SJSA1 (cell line): Measurements from ENCODE around the gene B4GAT1. TPM values are rescaled to one million over a fixed set of nuclear protein-coding genes. Genes with fewer than 3 reads are reported as not detected.

ENCODE experiments used
- DNase-seq, 2 experiments: peaks; one replicate each; pipeline ENCODE4 v3.0.0-alpha.2; 2015 to 2020; ENCODE audit warnings: low spot score in 2 of 2, low read depth in 1 of 2
- H3K27ac ChIP-seq: fragments of 250-450 bp; sonication (Bioruptor Pico); 2 replicates; pipeline ENCODE4 v1.5.1; 2020; ENCODE audit warnings: mild to moderate bottlenecking, moderate library complexity
- H3K27me3 ChIP-seq: fragments of 250-450 bp; sonication (Bioruptor Pico); replicated peaks from 2 replicates; pipeline ENCODE4 v1.5.1; 2020; ENCODE audit warnings: mild to moderate bottlenecking, moderate library complexity
- H3K36me3 ChIP-seq: fragments of 250-450 bp; sonication (Bioruptor Pico); 2 replicates; pipeline ENCODE4 v1.5.1; 2020; ENCODE audit warnings: mild to moderate bottlenecking
- H3K4me1 ChIP-seq: fragments of 250-450 bp; sonication (Bioruptor Pico); replicated peaks from 2 replicates; pipeline ENCODE4 v1.6.1; 2021; ENCODE audit warnings: mild to moderate bottlenecking
- H3K4me3 ChIP-seq: fragments of 250-450 bp; sonication (Bioruptor Pico); 2 replicates; pipeline ENCODE4 v1.5.1; 2020; ENCODE audit warnings: mild to moderate bottlenecking
- H3K9me3 ChIP-seq: fragments of 250-450 bp; sonication (Bioruptor Pico); replicated peaks from 2 replicates; pipeline ENCODE4 v1.5.1; 2020; ENCODE audit warnings: mild to moderate bottlenecking
- total RNA-seq: library from RNA; depleted of rRNA; stranded (reverse); fragments of >200 nt; shearing (Covaris generic); gene quantifications from 2 replicates; pipeline ENCODE4 v1.2.3, GENCODE V29; 2014

The B4GAT1 gene
- total RNA-seq, 1 experiment from 2014 or later: 46.5 TPM

DNA sequence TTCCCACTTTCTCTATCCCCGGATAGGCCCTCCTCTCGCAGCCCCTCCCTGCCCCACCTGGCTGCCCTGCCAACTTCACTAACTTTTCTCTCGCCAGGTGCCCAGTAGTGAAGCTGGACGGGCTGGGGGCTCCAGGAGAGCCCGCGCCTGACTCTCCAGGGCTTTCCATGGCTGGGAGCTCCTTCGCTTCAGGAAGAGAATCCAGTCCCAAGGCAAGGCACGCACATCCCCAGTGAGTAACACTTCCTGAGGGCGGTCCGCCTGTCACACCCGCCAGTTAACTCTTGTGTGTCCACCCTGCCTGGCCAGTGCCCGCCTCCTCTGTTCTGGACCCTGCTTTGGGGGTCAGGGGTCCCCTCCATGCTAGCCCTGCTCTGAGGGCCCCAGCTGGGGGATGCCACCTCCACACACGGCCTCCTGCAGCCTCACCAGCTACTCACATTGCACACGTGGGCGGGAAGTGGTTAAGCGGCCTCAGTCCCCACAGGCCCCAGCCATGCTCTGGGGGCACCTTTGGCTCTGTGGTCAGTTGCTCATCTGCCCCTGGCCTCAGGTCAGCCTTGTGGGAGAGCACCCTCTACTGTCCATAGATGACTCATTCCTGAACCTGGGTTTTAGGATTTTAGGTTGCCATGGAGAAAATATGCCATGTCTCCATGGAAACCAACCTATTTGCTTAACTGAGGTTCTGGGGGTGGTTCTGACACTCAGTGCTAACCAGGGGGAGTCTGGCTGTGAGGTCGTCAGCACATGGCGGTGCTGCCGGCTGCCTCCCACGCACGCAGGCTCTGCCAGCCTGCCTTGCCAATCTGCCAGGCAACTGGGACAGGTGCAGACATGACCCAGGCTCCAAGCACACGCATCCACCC lies 11.0 kb downstream of the B4GAT1 start, which contains the start of gene RIN1:
Gene RIN1 (minus strand): TSS at position 201 of the 869 bp plus-strand sequence. CDS start 32 bp downstream, at position 169.
- peak; percentile 99 to 100 for DNase-seq
- Histone ChIP-seq H3K4me1 (peaks cover 45% of the 10 kb centered on the region), H3K4me3 (peak within 1 kb of the TSS; percentile 66), H3K9me3 (no peaks in the 10 kb centered on the region), H3K27me3 (no peaks in the 10 kb centered on the region), H3K36me3 (peaks cover 93% of the 10 kb centered on the region), H3K27ac (peak within 1 kb of the TSS; percentile 90)

DNA sequence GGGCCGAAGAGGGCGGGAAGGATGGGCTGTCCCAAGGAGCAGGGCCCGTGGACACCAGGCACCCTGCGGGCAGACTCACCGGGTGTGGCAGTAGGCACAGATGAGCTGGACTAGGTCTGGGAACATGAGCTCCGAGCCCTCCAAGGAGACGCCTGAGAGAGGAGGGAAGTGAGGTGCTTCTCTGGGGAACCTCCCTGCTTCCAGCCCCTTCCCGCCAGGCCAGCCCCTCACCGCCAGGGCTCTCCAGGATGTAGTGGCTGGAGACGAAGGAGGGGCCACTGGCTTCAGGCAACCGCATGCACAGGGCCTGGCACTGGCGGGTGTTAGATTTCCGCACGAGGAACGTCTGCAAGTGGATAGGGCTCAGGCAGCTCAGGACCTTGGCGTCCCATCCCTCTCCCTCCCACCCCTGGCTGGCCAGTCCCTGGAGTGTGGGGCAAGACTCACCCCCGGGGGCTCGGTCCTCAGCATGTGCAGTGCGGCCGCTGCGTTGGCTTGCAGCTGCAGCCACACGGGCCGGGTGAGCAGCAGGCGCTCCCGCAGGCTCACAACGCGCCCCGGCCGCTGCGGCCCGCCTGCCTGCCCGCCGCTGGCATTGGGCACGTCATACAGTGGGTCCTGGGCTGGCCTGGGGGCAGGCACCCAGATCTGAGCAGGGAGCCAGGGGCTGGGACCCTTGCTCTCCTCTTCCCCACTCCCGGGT lies 11.7 kb downstream of the B4GAT1 start:
- Histone ChIP-seq H3K4me3 (peak overlapping the region; percentile 66), H3K27me3 (no peaks in the 10 kb centered on the region), H3K4me1 (peaks cover 53% of the 10 kb centered on the region), H3K9me3 (no peaks in the 10 kb centered on the region), H3K27ac (peak overlapping the region; percentile 90), H3K36me3 (peaks cover 91% of the 10 kb centered on the region)
- peak; percentile 82 to 85 for DNase-seq

DNA sequence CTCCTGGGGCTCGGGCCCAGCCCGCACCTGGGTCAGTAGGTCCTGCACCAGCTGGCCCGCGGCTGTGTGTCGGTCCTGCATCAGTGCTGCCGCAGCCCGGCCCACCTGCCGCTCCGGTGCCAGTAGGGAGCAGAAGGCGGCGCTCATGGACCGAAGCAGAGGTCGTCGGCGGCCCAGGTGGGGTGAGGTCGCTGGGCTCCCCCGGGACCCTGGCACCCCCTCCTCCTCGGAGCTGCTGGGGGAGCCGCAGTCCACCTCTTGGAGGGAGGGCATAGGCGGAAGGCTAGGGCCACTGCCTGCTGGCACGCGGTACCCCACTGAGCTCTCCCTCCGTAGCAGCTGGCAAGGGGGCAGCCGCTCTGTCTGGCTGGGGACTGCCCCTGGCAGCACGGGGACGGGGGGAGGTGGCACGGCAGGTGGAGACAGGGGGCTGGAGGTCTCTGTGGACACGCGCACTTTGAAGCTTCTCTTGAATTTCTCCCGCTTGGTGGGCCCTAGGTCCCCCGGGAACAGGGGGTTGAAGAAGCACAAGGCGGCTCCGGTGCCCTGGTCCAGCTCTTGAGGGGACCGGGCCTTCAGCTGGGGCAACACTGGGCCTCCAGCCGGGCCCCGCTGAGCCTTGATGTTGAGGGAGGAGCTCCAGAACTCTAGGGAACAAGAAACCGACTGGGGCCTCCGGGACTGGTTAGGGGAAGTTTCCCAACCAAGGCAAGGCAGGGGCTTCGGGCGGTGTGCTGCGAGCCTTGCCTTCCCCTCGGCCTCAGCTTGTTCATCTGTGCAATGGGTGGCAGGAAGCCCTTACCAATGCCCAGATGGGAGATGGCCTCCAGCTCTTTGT lies 12.6 kb downstream of the B4GAT1 start:
- peak in 1 of 2 experiments; percentile 59 for DNase-seq
- peaks cover 62% of the 10 kb centered on the region for H3K4me1 ChIP-seq
- H3K27me3 ChIP-seq: no peaks in the 10 kb centered on the region
- no peaks in the 10 kb centered on the region for H3K9me3 ChIP-seq
- peaks cover 86% of the 10 kb centered on the region for H3K36me3 ChIP-seq
- H3K4me3 ChIP-seq: peak overlapping the region; percentile 66
- peak overlapping the region; percentile 90 for H3K27ac ChIP-seq

DNA sequence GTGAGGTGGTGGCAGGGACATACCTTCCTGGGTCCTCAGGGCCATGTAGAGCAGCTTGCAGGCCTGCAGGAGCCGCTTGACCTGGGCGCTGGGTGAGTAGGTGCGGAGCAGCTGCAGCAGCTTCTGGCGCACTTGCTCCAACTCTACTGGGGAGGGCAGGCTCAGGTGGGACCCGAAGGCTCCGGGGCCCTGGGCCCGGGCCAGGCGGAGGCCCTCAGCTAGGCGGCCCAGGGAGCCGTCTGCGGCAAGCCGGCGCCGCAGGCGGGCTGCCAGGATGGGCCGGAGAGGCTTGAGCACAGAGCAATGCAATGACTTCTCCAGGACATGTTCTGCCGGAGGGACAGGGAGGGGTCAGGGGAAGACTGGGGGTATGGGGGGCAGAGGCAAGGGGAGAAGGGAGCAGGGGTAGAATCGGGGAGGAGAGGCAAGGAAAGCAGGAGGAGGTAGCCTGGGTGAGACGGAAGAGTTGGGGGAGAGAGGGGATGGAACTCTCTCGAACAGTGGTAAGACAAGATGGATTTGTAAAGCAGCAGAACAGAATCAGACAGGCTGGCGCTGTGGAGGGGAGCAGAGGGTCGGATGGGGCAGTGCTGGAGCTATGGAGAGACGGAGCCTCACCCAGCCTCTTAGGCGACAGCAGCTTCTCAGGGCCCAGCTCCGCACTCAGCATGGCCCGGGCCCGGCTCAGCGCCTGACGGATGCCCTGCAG lies 13.4 kb downstream of the B4GAT1 start:
- DNase-seq: peak in 1 of 2 experiments; percentile 56
- no peaks in the 10 kb centered on the region for H3K27me3 ChIP-seq
- H3K4me3 ChIP-seq: no peak overlapping the region
- H3K27ac ChIP-seq: no peak overlapping the region
- peaks cover 78% of the 10 kb centered on the region for H3K36me3 ChIP-seq
- H3K9me3 ChIP-seq: no peaks in the 10 kb centered on the region
- H3K4me1 ChIP-seq: peaks cover 69% of the 10 kb centered on the region

DNA sequence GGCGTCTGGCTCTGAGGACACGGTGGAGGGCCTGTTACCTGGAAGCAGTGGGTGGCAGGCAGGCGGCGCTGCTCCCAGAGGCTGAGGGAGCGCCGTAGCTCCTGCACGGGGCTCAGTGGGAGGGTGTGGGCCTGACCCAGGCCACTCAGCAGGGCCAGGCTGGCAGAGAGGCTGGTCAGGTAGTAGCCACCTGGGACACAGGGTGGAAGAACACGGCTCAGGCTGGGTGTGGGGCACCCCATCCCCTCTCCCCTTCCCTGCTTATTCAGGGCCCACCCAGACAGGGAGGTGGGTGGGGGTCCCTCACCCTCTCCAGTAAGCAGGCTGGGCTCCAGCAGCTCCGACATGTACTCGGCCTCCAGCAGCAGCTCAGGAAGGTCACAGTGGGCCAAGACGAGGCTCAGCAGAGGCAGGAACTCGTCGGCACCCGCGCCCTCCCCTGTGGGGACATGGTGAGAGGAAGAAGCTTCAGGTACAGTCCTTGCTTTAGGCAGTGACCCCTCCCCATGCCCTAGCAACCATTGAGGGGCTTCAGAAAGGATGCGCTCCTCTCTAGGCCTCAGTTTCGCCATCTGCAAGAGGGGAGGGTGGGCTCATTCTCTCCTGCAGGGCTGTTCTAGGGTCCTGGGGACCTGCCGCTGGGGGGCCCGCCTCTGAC lies 14.1 kb downstream of the B4GAT1 start:
- peak in 1 of 2 experiments; percentile 54 for DNase-seq
- H3K27me3 ChIP-seq: no peaks in the 10 kb centered on the region
- H3K4me1 ChIP-seq: peaks cover 76% of the 10 kb centered on the region
- H3K27ac ChIP-seq: no peak overlapping the region
- no peak overlapping the region for H3K4me3 ChIP-seq
- no peaks in the 10 kb centered on the region for H3K9me3 ChIP-seq
- H3K36me3 ChIP-seq: peaks cover 71% of the 10 kb centered on the region

GRCh38 chr11:66332371-66333219 lies 14.8 kb downstream of the B4GAT1 start:
- Histone ChIP-seq H3K4me1 (peaks cover 83% of the 10 kb centered on the region), H3K27ac (no peak overlapping the region), H3K27me3 (no peaks in the 10 kb centered on the region), H3K9me3 (no peaks in the 10 kb centered on the region), H3K4me3 (no peak overlapping the region), H3K36me3 (peaks cover 63% of the 10 kb centered on the region)
- peak in 1 of 2 experiments; percentile 57 for DNase-seq

DNA sequence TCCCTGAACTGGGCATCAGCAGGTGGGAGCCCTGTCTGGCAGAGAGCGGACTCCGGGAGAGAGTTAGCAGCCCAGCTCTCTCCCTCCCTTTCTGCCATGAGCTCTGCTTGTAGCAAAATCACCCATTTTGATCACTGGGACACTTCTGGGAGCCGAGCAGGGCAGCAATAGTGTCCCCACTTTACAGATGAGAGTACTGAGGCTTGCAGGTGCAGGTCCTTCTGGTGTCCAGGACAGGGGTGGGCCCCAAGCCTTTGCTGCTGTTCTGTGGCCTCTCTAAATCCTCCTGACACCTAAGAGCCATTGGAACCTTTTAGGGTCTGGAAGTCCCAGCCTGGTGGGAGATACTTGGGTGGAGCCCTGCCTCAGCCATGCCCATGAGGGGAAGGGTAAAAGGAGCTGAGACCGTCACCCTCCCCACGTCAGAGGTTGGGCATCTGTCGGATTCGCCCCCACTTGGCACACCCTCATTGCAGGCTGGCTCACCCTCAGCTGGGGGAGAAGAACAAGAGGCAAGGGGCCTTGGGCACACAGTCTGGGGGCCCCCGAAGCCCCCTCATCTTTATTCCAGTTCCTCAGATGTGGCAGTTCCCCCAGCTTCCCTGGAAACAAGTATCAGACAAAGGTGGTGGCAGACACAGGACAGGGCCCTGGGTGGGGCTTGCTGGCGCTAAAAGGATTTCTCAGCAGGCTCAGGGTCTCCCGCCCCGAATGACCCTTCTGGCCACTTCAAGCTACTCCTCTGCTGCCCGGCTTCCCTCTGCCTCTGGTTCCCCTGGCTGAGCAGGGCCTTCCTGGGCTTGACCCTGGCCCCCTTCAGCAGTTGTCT lies 15.7 kb downstream of the B4GAT1 start:
- no peak for DNase-seq
- no peaks in the 10 kb centered on the region for H3K27me3 ChIP-seq
- H3K9me3 ChIP-seq: no peaks in the 10 kb centered on the region
- H3K27ac ChIP-seq: peak overlapping the region; percentile 45
- H3K36me3 ChIP-seq: peaks cover 55% of the 10 kb centered on the region
- H3K4me3 ChIP-seq: no peak overlapping the region
- peaks cover 83% of the 10 kb centered on the region for H3K4me1 ChIP-seq

GRCh38 chr11:66330931-66331330 lies 16.5 kb downstream of the B4GAT1 start:
- no peak overlapping the region for H3K4me3 ChIP-seq
- H3K27me3 ChIP-seq: no peaks in the 10 kb centered on the region
- no peaks in the 10 kb centered on the region for H3K9me3 ChIP-seq
- peak; percentile 99 for DNase-seq
- peaks cover 82% of the 10 kb centered on the region for H3K4me1 ChIP-seq
- H3K36me3 ChIP-seq: peaks cover 52% of the 10 kb centered on the region
- H3K27ac ChIP-seq: peak overlapping the region; percentile 94

DNA sequence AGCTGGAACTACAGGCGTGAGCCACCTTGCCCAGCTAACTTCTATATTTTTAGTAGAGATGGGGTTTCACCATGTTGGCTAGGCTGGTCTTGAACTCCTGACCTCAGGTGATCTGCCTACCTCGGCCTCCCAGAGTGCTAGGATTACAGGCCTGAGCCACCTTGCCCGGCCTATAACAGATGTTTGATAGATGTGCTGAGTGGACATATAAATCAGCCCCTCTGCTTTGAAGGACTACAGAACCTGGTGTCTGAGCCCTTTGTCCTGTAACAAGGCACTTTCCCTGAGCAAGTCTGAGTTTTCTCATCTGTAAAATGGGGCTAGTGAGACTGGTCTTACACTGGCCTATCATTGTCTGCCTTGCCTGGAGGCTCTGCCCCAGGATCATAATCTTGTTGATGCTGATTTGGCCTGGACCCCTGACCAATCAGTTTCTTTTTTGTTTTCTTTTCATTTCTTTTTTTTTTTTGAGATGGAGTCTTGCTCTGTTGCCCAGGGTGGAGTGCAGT lies 18.2 kb downstream of the B4GAT1 start:
- no peak overlapping the region for H3K4me3 ChIP-seq
- peak overlapping the region; percentile 94 for H3K27ac ChIP-seq
- peaks cover 82% of the 10 kb centered on the region for H3K4me1 ChIP-seq
- peak in 1 of 2 experiments; percentile 66 for DNase-seq
- peaks cover 35% of the 10 kb centered on the region for H3K36me3 ChIP-seq
- H3K9me3 ChIP-seq: no peaks in the 10 kb centered on the region
- no peaks in the 10 kb centered on the region for H3K27me3 ChIP-seq

DNA sequence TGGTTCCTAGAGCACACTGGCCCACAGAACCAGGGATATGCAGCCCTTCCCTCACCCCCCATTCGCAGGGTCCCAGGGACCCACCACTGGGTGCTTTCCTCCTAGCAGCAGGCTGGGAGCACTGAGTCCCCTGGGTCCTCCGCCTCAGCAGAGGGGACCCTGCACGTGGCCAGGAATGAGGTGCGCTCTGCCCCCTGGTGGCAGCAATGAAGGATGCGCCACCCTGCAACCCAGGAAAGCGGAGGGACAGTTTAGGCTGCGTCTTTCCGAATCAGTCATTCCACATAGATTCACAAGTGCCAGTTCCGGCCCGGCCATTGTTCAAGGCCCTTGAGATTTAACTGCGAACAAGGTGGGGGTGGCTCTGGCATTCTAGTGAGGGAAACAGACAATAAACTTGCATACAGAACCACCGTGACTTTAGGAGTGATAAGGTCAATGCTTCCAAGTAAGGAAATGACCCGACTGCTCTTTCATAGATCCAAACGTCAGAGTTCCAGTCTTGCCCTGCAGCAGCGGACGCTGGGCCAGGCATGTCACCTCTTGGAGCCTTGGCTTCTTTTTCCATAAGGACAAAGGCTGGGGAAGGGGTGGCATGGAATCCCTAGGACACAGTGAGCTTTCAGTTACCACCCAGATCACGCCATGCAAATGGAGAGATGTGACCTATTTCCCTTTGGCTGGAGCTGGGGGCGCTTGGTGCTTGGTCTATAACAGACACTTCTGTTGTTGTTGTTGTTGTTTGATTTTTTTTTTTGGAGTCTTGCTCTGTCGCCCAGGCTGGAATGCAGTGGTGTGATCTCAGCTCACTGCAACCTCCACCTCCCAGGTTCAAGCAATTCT lies 18.9 kb downstream of the B4GAT1 start:
- Histone ChIP-seq H3K36me3 (peaks cover 30% of the 10 kb centered on the region), H3K4me1 (peaks cover 89% of the 10 kb centered on the region), H3K9me3 (no peaks in the 10 kb centered on the region), H3K27ac (peak overlapping the region; percentile 94), H3K27me3 (no peaks in the 10 kb centered on the region), H3K4me3 (no peak overlapping the region)
- DNase-seq: peak; percentile 99 to 100

GRCh38 chr11:66328031-66328301 lies 19.5 kb downstream of the B4GAT1 start:
- Histone ChIP-seq H3K27me3 (no peaks in the 10 kb centered on the region), H3K9me3 (no peaks in the 10 kb centered on the region), H3K36me3 (peaks cover 24% of the 10 kb centered on the region), H3K27ac (peak overlapping the region; percentile 94), H3K4me1 (peaks cover 92% of the 10 kb centered on the region), H3K4me3 (no peak overlapping the region)
- peak in 1 of 2 experiments; percentile 96 for DNase-seq
